HG03095 (cell line): ENCODE measurements around the gene HADHA.
"Not testable (repeated sequence)": the region's sequence is repeated elsewhere in the genome, so short reads cannot be mapped to it uniquely, and the experiment has no call there.

Experiments
- ATAC-seq: cut with Tn5 transposase; IDR thresholded peaks from one replicate; pipeline ENCODE4 v1.9.1; 2021; ENCODE audit warnings: moderate library complexity; ENCODE audit not compliant: unreplicated experiment

The HADHA gene

GRCh38 chr2:26176279-26176615, 68.2 kb downstream of the HADHA start:
- ATAC-seq: no peak

- no peak for ATAC-seq
These were observed 68.8 kb downstream of the HADHA start for GRCh38 chr2:26175466-26176278.

GRCh38 chr2:26174691-26175465, 69.6 kb downstream of the HADHA start:
- no peak for ATAC-seq

- no peak for ATAC-seq
These were observed 70.5 kb downstream of the HADHA start for GRCh38 chr2:26173776-26174482.

GRCh38 chr2:26172871-26173775, 71.3 kb downstream of the HADHA start, which contains the start of gene GAREM2:
GAREM2 (plus strand) TSS chr2:26173088; CDS start chr2:26173221, 133 bp downstream.
- ATAC-seq: no peak

- ATAC-seq: no peak
These were observed 72.1 kb downstream of the HADHA start for GRCh38 chr2:26172189-26172870.

GRCh38 chr2:26170795-26171194, 73.6 kb downstream of the HADHA start:
- ATAC-seq: no peak

- ATAC-seq: no peak
These were observed 74.6 kb downstream of the HADHA start for GRCh38 chr2:26169681-26170414.

GRCh38 chr2:26169226-26169625, 75.2 kb downstream of the HADHA start:
- ATAC-seq: no peak

GRCh38 chr2:26168785-26169184, 75.6 kb downstream of the HADHA start:
- no peak for ATAC-seq

- ATAC-seq: not testable (repeated sequence)
These were observed 77.9 kb downstream of the HADHA start for GRCh38 chr2:26166541-26166940.

- no peak for ATAC-seq
These were observed 79.0 kb downstream of the HADHA start for GRCh38 chr2:26165403-26165802.

GRCh38 chr2:26164641-26165211, 79.7 kb downstream of the HADHA start:
- no peak for ATAC-seq

- ATAC-seq: no peak
These were observed 80.2 kb downstream of the HADHA start for GRCh38 chr2:26164231-26164630.

- ATAC-seq: no peak
These were observed 81.5 kb downstream of the HADHA start for GRCh38 chr2:26162963-26163362.

GRCh38 chr2:26161926-26162325, 82.5 kb downstream of the HADHA start:
- no peak for ATAC-seq

GRCh38 chr2:26157580-26157979, 86.9 kb downstream of the HADHA start:
- ATAC-seq: no peak

- ATAC-seq: no peak
These were observed 94.2 kb downstream of the HADHA start for GRCh38 chr2:26150243-26150642.

- ATAC-seq: no peak
These were observed 95.9 kb downstream of the HADHA start for GRCh38 chr2:26148501-26148900.
